Activated T-cell treated with anti-CD3 and anti-CD28 coated beads, Interleukin-2, amount 50 U/mL, for 72 hours (primary cell): ENCODE data around the gene GINS2. TPM values are rescaled to one million over a fixed set of nuclear protein-coding genes. Genes with fewer than 3 reads are reported as not detected.

Experiments
- ATAC-seq, 2 donors: fragments of 150-1000 bp; cut with Tn5 transposase; replicated peaks in 1 of 2; 2 replicates each; pipeline ENCODE4 v1.10.0; 2021; ENCODE audit warnings: moderate library complexity in 2 of 2, mild to moderate bottlenecking in 1 of 2
- DNase-seq, 2 donors: peaks; one replicate each; pipeline ENCODE4 v3.0.0; 2021 to 2022; ENCODE audit warnings: mixed read lengths in 1 of 2
- H3K27ac Mint-ChIP-seq: one replicate; pipeline ENCODE4 v1.8.0; 2022; ENCODE audit warnings: mild to moderate bottlenecking, moderate library complexity, mixed read lengths
- H3K27me3 Mint-ChIP-seq: one replicate; pipeline ENCODE4 v1.8.0; 2022; ENCODE audit warnings: low read depth, mixed read lengths
- H3K36me3 Mint-ChIP-seq, 2 donors: one replicate each; pipeline ENCODE4 v1.8.0; 2022; ENCODE audit warnings: mixed read lengths in 2 of 2, mild to moderate bottlenecking in 1 of 2; ENCODE audit not compliant: insufficient read depth in 2 of 2
- H3K4me1 Mint-ChIP-seq: one replicate; pipeline ENCODE4 v1.8.0; 2022; ENCODE audit warnings: low read depth, mixed read lengths
- H3K4me3 Mint-ChIP-seq, 2 donors: one replicate each; pipeline ENCODE4 v1.8.0; 2022; ENCODE audit warnings: mild to moderate bottlenecking in 2 of 2, mixed read lengths in 2 of 2, moderate library complexity in 2 of 2
- H3K9me3 Mint-ChIP-seq, 2 donors: one replicate each; pipeline ENCODE4 v1.8.0; 2022; ENCODE audit warnings: mixed read lengths in 2 of 2
- total RNA-seq, 2 donors: library from RNA; stranded (reverse); gene quantifications; one replicate each; pipeline ENCODE4 v1.2.3, GENCODE V29; 2022

Gene GINS2
- total RNA-seq, 2 donors from 2014 or later = 32.6 to 55.6 TPM

DNA sequence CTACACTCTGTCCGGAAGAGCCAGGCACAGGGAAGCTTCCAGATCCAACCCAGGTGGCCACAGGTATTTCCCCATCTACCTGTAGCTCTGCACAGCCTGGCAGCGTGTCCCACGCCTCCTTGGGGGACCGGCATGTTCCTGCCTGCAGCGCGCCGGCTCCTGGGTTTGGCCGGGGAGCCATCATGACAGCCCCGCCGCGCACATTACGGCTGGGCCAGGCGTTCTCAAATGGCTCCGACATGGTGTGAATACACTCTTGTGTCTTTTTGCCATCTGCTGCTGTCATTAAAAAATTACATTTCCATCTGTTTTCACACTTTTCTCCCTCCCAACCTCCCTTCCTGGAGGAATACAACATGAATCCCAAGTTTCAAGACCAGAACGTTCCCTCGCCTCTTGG is 8.0 kb upstream of the GINS2 start:
- Mint-ChIP-seq H3K4me1 (no peaks in the 10 kb centered on the region), H3K27ac (no peak overlapping the region), H3K9me3 (no peaks in the 10 kb centered on the region), H3K36me3 (no peaks in the 10 kb centered on the region), H3K4me3 (no peak overlapping the region), H3K27me3 (peaks cover 8% of the 10 kb centered on the region)
- no peak for DNase-seq
- no peak for ATAC-seq

DNA sequence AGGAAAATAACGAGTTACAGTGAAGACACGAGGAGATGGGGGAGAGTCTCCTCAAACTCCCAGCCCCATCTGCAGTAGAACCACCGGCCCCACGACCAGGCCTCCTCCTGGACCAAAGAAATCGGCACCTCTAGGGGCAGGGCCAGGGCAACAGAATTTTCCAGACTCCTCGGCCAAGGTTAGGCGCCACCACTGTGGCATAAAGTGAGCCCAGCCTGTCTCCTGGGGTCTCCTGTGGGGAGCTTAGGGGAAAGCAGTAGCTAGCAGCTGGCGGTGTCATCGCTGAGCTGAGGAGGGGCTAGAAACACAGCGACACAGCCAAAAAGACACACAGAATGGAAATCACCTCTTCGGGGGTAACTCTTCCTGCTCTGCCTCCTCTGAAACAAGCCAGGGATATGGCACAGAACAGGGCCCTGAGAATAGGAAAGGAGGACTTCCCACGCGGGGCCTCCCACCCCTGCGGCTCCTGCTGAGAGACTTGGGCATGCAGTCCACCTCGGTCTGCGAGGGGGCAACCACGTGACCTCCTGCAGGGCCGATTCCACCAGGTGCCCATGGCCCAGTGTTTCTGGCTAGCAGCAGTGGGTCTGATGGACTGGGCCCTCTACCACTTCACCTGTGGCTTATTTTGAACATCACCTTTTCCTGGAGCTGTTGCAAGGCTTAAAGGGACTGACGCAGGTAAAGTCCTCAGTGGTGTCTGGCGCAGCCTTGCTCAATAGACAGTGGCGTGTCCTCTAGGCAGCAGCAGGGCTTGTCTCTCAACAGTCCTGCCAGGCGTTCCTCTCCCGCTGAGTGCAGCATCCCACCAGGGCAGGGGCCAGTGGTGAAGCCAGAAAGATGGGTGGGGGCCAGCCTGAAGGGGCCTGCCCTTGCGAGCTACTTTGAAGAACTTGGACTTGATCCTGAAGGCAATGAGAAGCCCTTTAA is 6.7 kb upstream of the GINS2 start:
- Mint-ChIP-seq H3K9me3 (no peaks in the 10 kb centered on the region), H3K27ac (no peak overlapping the region), H3K4me1 (no peaks in the 10 kb centered on the region), H3K36me3 (no peaks in the 10 kb centered on the region), H3K27me3 (peaks cover 12% of the 10 kb centered on the region), H3K4me3 (no peak overlapping the region)
- DNase-seq (no peak), ATAC-seq (no peak)

DNA sequence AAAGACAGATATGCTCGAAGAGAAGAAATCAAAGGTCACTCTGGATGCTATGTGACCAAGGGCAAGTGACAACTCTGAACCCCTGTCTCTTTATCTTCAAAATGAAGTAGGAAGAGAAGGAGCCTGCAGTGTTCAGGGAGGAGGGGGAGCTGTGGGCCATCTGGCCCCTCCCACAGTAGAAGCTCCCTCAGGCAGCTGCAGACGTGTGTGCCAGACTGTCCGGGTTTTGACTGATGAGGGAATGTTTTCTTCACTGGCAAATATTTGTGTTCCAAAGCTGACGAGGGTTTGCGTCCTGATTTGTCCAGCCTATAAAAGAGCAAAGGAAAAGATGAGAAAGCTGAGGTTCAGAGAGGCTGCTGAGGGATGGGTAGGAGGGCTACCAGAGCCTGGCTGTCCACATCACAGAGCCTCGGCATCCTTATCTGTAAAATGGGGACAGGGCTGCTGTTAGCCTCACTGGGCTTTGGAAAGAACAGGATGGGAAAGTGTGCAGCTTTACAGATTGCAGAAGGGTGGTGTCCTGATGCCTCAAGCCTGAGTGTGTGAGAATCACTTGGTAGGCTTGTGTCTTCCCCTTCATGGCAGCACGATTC is 1.8 kb upstream of the GINS2 start:
- H3K27ac Mint-ChIP-seq = no peak overlapping the region
- H3K4me3 Mint-ChIP-seq = no peak overlapping the region
- peaks cover 9% of the 10 kb centered on the region for H3K27me3 Mint-ChIP-seq
- H3K36me3 Mint-ChIP-seq = peaks cover 2 to 10% of the 10 kb centered on the region in 2 donors
- ATAC-seq = no peak
- H3K9me3 Mint-ChIP-seq = no peaks in the 10 kb centered on the region
- no peak for DNase-seq
- peaks cover 22% of the 10 kb centered on the region for H3K4me1 Mint-ChIP-seq

DNA sequence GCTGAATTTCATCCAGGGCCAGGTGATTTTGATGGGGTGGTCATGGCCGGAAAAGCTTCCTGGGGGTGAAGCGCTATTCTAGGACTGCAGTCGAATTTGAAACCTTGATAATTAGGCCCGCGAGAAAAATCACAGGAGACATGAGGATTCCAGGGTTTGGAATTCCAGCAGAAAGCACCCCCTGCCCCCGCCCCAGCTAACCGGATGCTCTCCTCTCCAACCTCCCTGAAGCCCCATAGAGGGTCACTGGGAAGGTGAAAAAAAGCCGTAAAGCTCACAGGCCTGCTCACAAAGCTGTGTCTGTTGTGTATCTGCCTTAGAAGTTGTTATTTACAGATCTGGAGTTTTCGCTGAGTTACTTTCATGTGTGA is 1.2 kb upstream of the GINS2 start:
- H3K27me3 Mint-ChIP-seq = peaks cover 9% of the 10 kb centered on the region
- no peak overlapping the region for H3K27ac Mint-ChIP-seq
- ATAC-seq (no peak), DNase-seq (no peak)
- H3K36me3 Mint-ChIP-seq = peaks cover 2 to 10% of the 10 kb centered on the region in 2 donors
- H3K4me1 Mint-ChIP-seq = peaks cover 22% of the 10 kb centered on the region
- peak overlapping the region in 1 of 2 donors; percentile 10 for H3K4me3 Mint-ChIP-seq
- no peaks in the 10 kb centered on the region for H3K9me3 Mint-ChIP-seq

DNA sequence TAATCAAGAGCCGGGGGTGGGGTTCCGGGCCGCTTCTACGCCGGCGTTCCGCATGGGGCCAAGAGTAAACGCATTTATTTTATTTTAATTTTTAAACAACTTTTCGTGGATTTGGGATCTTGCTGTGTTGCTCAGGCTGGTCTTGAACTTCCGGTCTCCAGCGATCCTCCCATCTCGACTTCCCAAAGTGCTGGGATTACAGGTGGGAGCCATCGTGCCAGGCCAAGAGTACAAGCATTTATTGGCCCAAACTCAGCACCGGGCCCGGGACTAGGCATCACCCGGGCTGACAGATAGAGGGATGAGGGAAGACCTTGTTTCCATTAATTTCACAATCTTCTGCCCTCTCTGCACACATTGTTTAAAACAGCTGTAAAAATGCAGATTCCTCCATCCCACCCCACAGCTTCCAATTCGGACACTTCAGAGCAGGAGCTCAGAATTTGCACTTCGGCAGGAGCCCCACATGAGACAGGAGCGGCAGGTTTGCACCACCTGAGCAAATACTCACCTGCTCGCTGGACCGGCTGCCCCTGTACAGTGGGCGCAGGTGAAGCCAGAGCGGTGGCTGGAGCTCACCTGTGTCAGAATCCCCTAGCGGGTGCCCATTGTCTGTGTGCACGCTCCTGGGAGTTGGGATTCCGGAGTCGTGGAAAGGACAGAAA is 663 bp upstream of the GINS2 start:
- H3K36me3 Mint-ChIP-seq = peaks cover 2 to 10% of the 10 kb centered on the region in 2 donors
- no peak overlapping the region for H3K27ac Mint-ChIP-seq
- no peaks in the 10 kb centered on the region for H3K9me3 Mint-ChIP-seq
- ATAC-seq = no peak
- H3K27me3 Mint-ChIP-seq = peaks cover 9% of the 10 kb centered on the region
- no peak for DNase-seq
- H3K4me1 Mint-ChIP-seq = peaks cover 22% of the 10 kb centered on the region
- peak overlapping the region; percentile 70 to 73 for H3K4me3 Mint-ChIP-seq

DNA sequence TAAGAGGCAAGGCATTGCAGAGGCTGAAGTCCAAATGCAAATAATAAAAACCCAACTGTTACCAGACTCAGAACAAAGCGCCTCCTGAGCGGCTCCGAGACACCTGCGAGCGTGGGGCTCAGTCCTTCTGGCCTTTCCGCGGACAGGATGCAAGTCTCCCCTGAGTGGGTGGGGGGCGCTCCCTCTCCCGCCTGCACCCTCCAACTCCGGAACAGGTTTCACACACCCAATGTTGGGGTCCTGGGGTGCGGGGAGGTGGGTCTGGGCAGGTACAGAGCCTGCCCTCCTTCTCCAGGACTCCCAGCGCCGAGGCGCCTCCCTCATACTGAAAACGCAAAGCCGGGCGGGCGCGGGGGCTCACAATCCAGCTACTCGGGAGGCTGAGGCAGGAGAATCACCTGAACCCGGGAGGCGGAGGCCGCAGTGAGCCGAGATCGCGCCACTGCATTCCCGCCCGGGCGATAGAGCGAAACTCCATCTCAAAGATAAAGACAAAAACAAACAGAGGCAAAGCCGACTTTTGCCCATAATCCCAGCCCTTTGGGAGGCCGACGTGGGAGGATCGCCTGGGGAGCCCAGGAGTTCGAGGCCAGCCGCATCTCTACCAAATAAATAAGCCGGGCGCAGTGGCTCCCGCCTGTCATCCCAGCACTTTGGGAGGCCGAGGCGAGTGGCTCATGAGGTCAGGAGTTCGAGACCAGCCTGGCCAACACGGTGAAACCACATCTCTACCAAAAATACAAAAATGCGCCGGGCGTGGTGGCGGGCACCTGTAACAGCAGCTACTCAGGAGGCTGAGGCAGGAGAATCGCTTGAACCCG is 893 bp downstream of the GINS2 start:
- Mint-ChIP-seq H3K27ac (no peak overlapping the region), H3K4me3 (peak overlapping the region; percentile 89 to 91), H3K27me3 (peaks cover 9% of the 10 kb centered on the region), H3K4me1 (peaks cover 31% of the 10 kb centered on the region), H3K9me3 (no peaks in the 10 kb centered on the region), H3K36me3 (peaks cover 7 to 22% of the 10 kb centered on the region in 2 donors)
- ATAC-seq (no peak), DNase-seq (no peak)

DNA sequence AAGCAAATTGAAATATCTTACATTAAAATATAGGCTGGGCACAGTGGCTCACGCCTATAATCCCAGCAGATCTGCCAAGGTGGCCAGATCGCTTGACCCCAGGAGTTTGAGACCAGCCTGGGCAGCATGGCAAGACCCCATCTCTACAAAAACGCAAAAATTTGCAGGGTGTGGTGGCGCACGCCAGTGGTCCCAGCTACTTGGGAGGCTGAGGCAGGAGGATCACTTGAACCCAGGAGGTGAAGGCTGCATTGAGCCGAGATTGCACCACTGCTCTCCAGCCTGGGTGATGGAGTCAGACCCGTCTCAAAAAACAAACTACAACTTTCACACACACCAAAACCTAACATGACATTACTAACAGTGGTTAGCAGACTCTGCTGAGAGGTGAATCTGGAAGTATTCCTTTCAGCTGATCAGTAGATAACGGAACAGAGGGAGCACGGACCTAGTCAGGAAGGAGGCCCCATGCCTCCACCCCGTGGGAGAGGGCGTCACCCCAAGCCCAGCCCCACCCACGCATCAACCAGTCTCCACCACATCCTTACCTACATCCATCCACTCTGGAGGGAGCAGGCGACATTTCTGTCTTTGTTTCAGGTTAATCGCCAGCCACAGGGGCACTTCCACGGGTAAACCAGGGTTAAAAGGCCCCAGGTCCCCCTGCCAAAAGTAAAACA is 1.7 kb downstream of the GINS2 start:
- Mint-ChIP-seq H3K9me3 (no peaks in the 10 kb centered on the region), H3K4me1 (peaks cover 33% of the 10 kb centered on the region), H3K36me3 (peaks cover 7 to 22% of the 10 kb centered on the region in 2 donors), H3K4me3 (peak overlapping the region; percentile 89 to 91), H3K27ac (no peak overlapping the region), H3K27me3 (peaks cover 9% of the 10 kb centered on the region)
- peak in 1 of 2 donors; percentile 8 for ATAC-seq
- DNase-seq = peak; percentile 16 to 45

DNA sequence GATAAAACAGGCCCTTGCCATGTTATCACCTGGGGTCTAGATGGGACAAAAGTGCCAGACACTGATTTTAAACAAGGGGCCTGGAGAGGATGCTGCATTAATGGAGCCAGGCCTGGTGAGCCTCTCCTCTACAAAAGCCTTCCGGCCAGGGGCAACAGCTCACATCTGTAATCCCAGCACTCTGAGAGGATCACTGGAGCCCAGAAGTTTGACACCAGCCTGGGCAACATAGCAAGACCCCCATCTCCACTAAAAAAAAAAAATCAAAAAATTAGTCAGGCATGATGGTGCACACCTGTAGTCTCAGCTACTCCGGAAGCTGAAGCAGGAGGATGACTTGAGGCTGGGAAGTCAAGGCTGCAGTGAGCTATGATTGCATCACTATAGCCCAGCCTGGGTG is 3.5 kb downstream of the GINS2 start:
- H3K27ac Mint-ChIP-seq = no peak overlapping the region
- H3K4me1 Mint-ChIP-seq = peaks cover 39% of the 10 kb centered on the region
- no peaks in the 10 kb centered on the region for H3K9me3 Mint-ChIP-seq
- peaks cover 3% of the 10 kb centered on the region for H3K27me3 Mint-ChIP-seq
- H3K4me3 Mint-ChIP-seq = no peak overlapping the region
- peaks cover 10 to 30% of the 10 kb centered on the region in 2 donors for H3K36me3 Mint-ChIP-seq
- no peak for DNase-seq
- no peak for ATAC-seq

DNA sequence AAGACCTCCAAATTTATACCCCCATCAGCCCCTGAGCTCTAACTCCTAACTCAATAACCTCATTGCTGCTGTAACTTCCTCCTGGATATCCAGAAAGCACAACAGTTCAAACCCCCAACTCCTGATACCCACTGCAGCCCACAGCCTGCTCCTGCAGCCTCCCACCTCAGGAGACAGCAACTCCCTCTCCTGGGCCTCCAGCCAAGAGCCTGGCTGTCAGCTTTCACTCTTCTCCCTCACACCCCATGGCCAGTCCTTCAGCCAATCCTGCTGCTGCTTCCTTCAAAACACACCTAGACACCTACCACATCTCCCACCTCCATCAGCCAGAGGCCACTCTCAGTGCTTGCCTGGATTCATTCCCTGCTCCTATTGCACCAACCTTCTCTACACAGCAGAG is 5.4 kb downstream of the GINS2 start:
- Mint-ChIP-seq H3K27ac (no peak overlapping the region), H3K4me3 (no peak overlapping the region), H3K27me3 (no peaks in the 10 kb centered on the region), H3K4me1 (peaks cover 39% of the 10 kb centered on the region), H3K36me3 (peaks cover 10 to 35% of the 10 kb centered on the region in 2 donors), H3K9me3 (no peaks in the 10 kb centered on the region)
- DNase-seq (no peak), ATAC-seq (no peak)

DNA sequence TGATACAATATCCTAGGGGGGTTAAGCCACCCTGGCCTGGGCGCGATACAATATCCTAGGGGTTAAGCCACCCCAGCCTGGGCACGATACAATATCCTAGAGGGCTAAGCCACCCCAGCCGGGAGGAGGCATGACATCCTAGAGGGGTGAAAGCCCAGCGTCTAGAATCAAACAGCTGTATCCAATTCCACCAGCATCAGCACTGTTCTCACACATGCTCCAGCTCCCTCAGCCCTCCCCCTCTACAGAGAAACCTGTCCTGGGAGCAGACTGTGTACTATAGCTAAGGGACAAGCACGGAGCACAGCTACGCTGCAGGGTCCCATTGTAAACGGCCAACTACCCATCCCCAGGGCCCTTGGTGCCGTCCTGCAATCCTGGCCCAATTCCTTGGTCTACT is 6.2 kb downstream of the GINS2 start:
- Mint-ChIP-seq H3K27ac (no peak overlapping the region), H3K36me3 (peaks cover 10 to 32% of the 10 kb centered on the region in 2 donors)
- ATAC-seq = no peak

DNA sequence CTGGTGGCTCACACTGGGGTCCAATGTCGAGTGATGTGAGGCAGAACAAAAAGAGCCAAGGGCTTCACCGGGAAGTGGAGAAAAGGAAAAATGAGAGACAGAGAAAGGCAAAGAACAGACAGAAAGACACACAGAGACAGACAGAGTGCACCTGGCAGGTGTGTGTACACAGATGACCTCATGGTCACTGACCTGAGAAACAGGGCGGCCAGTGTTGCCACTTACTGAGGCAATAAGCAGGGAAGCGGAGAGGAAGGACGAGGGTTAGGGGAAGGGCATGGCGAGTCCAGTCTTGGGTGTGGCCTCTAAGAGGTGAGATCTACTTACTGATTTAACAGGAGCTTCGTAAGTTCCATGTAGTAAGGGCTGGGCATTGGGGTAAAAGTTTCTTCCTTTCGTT is 7.5 kb downstream of the GINS2 start:
- Mint-ChIP-seq H3K36me3 (peaks cover 9 to 28% of the 10 kb centered on the region in 2 donors), H3K9me3 (no peaks in the 10 kb centered on the region), H3K4me1 (peaks cover 28% of the 10 kb centered on the region), H3K27me3 (no peaks in the 10 kb centered on the region), H3K4me3 (no peak overlapping the region), H3K27ac (no peak overlapping the region)
- ATAC-seq (no peak), DNase-seq (no peak)

More for the DNA sequence above, 6.2 kb downstream of the GINS2 start:
- H3K9me3 Mint-ChIP-seq = no peaks in the 10 kb centered on the region
- peaks cover 37% of the 10 kb centered on the region for H3K4me1 Mint-ChIP-seq
- DNase-seq = no peak
- no peak overlapping the region for H3K4me3 Mint-ChIP-seq
- H3K27me3 Mint-ChIP-seq = no peaks in the 10 kb centered on the region

DNA sequence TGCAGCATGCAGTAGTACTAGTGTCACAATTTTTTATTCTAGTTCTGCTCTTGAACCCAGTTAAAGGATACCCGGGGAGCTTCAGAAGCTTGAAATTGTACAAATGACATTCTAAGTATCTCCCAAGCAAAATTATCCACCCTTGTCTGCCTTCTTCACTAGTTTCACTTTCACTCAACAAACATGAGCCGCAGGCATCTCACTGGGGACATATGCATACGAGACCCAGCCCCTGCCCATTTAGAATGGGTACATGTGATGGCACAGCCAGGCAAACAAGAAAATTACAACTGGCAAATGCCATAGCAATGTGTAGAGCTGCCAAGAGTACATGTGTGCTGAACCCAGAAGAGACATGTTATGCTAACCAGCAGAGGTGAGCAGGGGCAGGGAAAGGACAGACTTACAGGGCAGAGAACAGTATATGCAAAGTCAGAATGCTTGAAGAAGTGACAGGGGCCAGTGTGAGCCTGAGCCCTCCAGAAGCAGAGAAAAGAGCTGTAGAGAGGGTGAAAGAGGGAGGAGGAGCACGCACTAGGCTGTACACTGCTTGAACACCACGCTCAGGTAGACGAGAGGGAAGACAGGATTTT is 8.3 kb downstream of the GINS2 start:
- H3K27ac Mint-ChIP-seq = peak overlapping the region; percentile 5
- H3K9me3 Mint-ChIP-seq = no peaks in the 10 kb centered on the region
- H3K27me3 Mint-ChIP-seq = no peaks in the 10 kb centered on the region
- peaks cover 23% of the 10 kb centered on the region for H3K4me1 Mint-ChIP-seq
- no peak for DNase-seq
- H3K4me3 Mint-ChIP-seq = no peak overlapping the region
- peaks cover 10 to 28% of the 10 kb centered on the region in 2 donors for H3K36me3 Mint-ChIP-seq
- peak in 1 of 2 donors; percentile 19 for ATAC-seq
